ENCODE measurements around the gene CDC73. TPM values are rescaled to one million over a fixed set of nuclear protein-coding genes. Genes with fewer than 3 reads are reported as not detected.

CDC73 gene
- total RNA-seq, 2 experiments from 2014 or later, result 65.4 to 66.5 TPM

DNA sequence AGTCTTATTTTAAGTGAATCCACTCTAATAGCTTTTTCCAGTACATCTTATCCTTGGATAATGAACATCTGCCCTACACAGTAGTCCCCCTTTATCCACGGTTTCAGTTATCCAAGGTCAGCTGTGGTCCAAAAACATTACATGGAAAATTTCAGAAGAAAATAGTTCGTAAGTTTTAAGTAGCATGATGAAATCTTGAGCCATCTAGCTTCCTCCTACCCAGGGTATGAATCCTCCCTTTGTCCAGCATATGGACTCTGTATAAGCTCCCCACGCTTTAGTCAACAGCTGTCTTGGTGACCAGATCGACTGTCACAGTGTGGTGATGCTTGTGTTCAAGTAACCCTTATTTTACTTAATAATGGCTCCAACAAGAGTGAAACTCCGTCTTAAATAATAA lies 19.2 kb upstream of the CDC73 start:
- H3K27ac ChIP-seq (ENCODE audit: low read depth in 1 of 2, low read length in 2 of 2), result no peak overlapping the region
- H3K4me3 ChIP-seq (ENCODE audit: low read length), result no peak overlapping the region
- peaks cover 38% of the 10 kb centered on the region for H3K36me3 Mint-ChIP-seq (ENCODE audit: low read depth)
- H3K27ac Mint-ChIP-seq, result no peak overlapping the region
- H3K9me3 Mint-ChIP-seq, result no peaks in the 10 kb centered on the region
- intact Hi-C loops (cut with DNase I, micrococcal nuclease), result loop anchor here in 1 of 2 experiments (5.0 kb wide), 1 partner anchor 40 kb away; no protein-coding TSS in a partner anchor
- H3K36me3 ChIP-seq (ENCODE audit: insufficient read depth, low read length), result peaks cover 24% of the 10 kb centered on the region
- peaks cover 38% of the 10 kb centered on the region for H3K4me1 Mint-ChIP-seq (ENCODE audit: low read depth)
- TF ChIP-seq, protein P1, sequence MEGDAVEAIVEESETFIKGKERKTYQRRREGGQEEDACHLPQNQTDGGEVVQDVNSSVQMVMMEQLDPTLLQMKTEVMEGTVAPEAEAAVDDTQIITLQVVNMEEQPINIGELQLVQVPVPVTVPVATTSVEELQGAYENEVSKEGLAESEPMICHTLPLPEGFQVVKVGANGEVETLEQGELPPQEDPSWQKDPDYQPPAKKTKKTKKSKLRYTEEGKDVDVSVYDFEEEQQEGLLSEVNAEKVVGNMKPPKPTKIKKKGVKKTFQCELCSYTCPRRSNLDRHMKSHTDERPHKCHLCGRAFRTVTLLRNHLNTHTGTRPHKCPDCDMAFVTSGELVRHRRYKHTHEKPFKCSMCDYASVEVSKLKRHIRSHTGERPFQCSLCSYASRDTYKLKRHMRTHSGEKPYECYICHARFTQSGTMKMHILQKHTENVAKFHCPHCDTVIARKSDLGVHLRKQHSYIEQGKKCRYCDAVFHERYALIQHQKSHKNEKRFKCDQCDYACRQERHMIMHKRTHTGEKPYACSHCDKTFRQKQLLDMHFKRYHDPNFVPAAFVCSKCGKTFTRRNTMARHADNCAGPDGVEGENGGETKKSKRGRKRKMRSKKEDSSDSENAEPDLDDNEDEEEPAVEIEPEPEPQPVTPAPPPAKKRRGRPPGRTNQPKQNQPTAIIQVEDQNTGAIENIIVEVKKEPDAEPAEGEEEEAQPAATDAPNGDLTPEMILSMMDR (IDR thresholded peaks at IDR 0.05), result no peak
- DNase-seq, result no peak
- POLR2A ChIA-PET, result interaction anchor here (6.1 kb wide), 1 partner anchor 20 kb away, joined by 52 read pairs; the partner anchor contains the start of gene CDC73
- H3K27me3 Mint-ChIP-seq, result no peaks in the 10 kb centered on the region
- H3K4me3 Mint-ChIP-seq, result peak overlapping the region; percentile 15
- no peaks in the 10 kb centered on the region for H3K9me3 ChIP-seq (ENCODE audit: control insufficient read depth in 1 of 2, insufficient read depth in 1 of 2, low read length in 2 of 2)
- CTCF ChIA-PET, result interaction anchor here (0.5 to 1.7 kb wide), 3 partner anchors 11 to 21 kb away, joined by 3 to 5 read pairs (median 3); partner anchors contain the start of gene CDC73
- H3K4me1 ChIP-seq (ENCODE audit: insufficient read depth, low read length), result peaks cover 18% of the 10 kb centered on the region
- no peaks in the 10 kb centered on the region for H3K27me3 ChIP-seq (ENCODE audit: control insufficient read depth in 1 of 2, insufficient read depth in 2 of 2, low read length in 2 of 2)
- no peak for ATAC-seq (ENCODE audit: poor library complexity)

DNA sequence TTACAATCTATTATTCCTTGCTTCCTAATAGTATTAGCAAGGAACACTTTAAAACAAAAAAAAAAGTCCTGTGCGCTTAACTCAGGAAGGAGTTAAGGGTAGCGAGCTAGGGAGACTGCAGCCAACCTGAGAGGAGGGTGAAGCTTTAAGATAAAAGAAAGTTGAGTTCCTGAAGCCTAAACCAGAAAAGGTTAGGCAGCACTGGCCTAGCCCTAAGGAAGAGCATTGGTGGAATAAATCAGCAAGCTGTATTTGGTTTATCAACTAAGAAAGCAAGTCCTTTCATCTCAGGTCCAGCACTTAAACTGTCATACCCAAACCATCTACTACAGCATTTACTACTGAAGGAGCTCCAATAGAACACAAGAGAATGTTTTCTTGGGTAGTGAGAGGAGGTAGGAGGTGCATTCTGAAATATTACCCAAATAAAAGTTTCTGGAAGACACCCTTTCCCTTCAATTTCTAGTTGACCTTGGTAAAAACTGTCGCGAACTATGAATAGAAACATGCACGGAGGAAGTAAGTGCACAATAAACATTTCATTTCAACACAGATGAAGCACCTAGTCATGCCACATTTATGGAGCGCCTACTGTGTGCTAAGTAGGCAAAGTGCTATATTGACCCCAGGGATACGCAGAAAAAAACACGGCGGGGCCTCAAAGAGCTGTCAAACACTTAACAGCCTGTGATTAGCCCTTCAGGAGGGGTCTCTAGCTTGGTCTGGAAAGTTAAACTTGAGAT lies 17.9 kb upstream of the CDC73 start:
- peak in 1 of 14 experiments; percentile 5 for DNase-seq
- CTCF ChIA-PET, result interaction anchor here (1.1 kb wide), 1 partner anchor 18 kb away, joined by 4 read pairs; the partner anchor contains the start of gene CDC73
- Histone ChIP-seq H3K27ac (ENCODE audit: low read depth in 1 of 2, low read length in 2 of 2) (no peak overlapping the region), H3K4me1 (ENCODE audit: insufficient read depth, low read length) (peaks cover 18% of the 10 kb centered on the region), H3K27me3 (ENCODE audit: control insufficient read depth in 1 of 2, insufficient read depth in 2 of 2, low read length in 2 of 2) (no peaks in the 10 kb centered on the region), H3K36me3 (ENCODE audit: insufficient read depth, low read length) (peaks cover 16% of the 10 kb centered on the region), H3K4me3 (ENCODE audit: low read length) (peak overlapping the region; percentile 91), H3K9me3 (ENCODE audit: control insufficient read depth in 1 of 2, insufficient read depth in 1 of 2, low read length in 2 of 2) (no peaks in the 10 kb centered on the region)
- H3K27ac Mint-ChIP-seq, result peak overlapping the region; percentile 85
- no peaks in the 10 kb centered on the region for H3K27me3 Mint-ChIP-seq
- peak overlapping the region; percentile 96 for H3K4me3 Mint-ChIP-seq
- intact Hi-C loops (cut with DNase I, micrococcal nuclease), result loop anchor here in 1 of 2 experiments (2.0 to 5.0 kb wide), 2 partner anchors 17 to 42 kb away; no protein-coding TSS in a partner anchor
- H3K36me3 Mint-ChIP-seq (ENCODE audit: low read depth), result peaks cover 29% of the 10 kb centered on the region
- peaks cover 35% of the 10 kb centered on the region for H3K4me1 Mint-ChIP-seq (ENCODE audit: low read depth)
- no peak for ATAC-seq (ENCODE audit: poor library complexity)
- no peaks in the 10 kb centered on the region for H3K9me3 Mint-ChIP-seq
- TF ChIP-seq, protein P1 (IDR thresholded peaks at IDR 0.05), result no peak
- POLR2A ChIA-PET, result interaction anchor here (0.7 to 6.1 kb wide), 6 partner anchors 14 to 45 kb away, joined by 3 to 52 read pairs (median 5); partner anchors contain the start of genes CDC73, RO60 and UCHL5

DNA sequence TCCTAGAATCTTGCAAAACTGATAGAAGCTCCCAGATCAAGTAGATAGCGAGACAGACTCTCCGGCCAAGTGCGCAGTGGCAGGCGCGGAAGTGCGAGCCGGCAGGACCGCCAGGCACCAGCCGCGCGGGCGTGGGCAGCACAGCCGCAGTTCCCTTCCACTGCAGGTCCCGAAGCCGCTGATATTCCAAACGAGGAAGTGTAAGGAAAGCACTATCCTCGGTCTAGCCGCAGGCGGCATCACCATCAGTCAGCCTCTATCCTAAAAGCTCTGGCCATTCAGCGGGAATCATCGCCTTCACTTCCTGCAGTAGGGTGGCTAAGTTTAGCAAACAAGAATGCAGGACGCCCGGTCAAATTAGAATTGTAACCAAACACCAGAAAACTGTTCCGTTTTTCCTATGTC lies 17.3 kb upstream of the CDC73 start:
- H3K9me3 Mint-ChIP-seq, result no peaks in the 10 kb centered on the region
- H3K27me3 Mint-ChIP-seq, result no peaks in the 10 kb centered on the region
- peak overlapping the region; percentile 85 for H3K27ac Mint-ChIP-seq
- ChIA-PET POLR2A (interaction anchor here (0.7 to 6.1 kb wide), 7 partner anchors 14 to 46 kb away, joined by 3 to 52 read pairs (median 4); partner anchors contain the start of genes CDC73, RO60 and UCHL5), CTCF (interaction anchor here (1.1 kb wide), 1 partner anchor 17 kb away, joined by 4 read pairs; the partner anchor contains the start of gene CDC73)
- Histone ChIP-seq H3K4me3 (ENCODE audit: low read length) (peak overlapping the region; percentile 91), H3K9me3 (ENCODE audit: control insufficient read depth in 1 of 2, insufficient read depth in 1 of 2, low read length in 2 of 2) (no peaks in the 10 kb centered on the region), H3K36me3 (ENCODE audit: insufficient read depth, low read length) (peaks cover 10% of the 10 kb centered on the region), H3K27ac (ENCODE audit: low read depth in 1 of 2, low read length in 2 of 2) (no peak overlapping the region), H3K4me1 (ENCODE audit: insufficient read depth, low read length) (peaks cover 18% of the 10 kb centered on the region), H3K27me3 (ENCODE audit: control insufficient read depth in 1 of 2, insufficient read depth in 2 of 2, low read length in 2 of 2) (no peaks in the 10 kb centered on the region)
- intact Hi-C loops (cut with DNase I, micrococcal nuclease), result loop anchor here in 1 of 2 experiments (2.0 to 5.0 kb wide), 2 partner anchors 16 to 42 kb away; no protein-coding TSS in a partner anchor
- TF ChIP-seq, protein P1 (IDR thresholded peaks at IDR 0.05), result no peak
- H3K4me1 Mint-ChIP-seq (ENCODE audit: low read depth), result peaks cover 35% of the 10 kb centered on the region
- H3K4me3 Mint-ChIP-seq, result peak overlapping the region; percentile 96
- peaks cover 23% of the 10 kb centered on the region for H3K36me3 Mint-ChIP-seq (ENCODE audit: low read depth)
- DNase-seq (peak in 5 of 14 experiments; percentile 12 to 47 (median 35)), ATAC-seq (ENCODE audit: poor library complexity) (peak; percentile 22)
